ENCODE measurements around the gene NCOA3. TPM values are rescaled to one million over a fixed set of nuclear protein-coding genes. Genes with fewer than 3 reads are reported as not detected.

The NCOA3 gene
- total RNA-seq, 2 experiments from 2014 or later = 59.9 to 65.4 TPM

DNA sequence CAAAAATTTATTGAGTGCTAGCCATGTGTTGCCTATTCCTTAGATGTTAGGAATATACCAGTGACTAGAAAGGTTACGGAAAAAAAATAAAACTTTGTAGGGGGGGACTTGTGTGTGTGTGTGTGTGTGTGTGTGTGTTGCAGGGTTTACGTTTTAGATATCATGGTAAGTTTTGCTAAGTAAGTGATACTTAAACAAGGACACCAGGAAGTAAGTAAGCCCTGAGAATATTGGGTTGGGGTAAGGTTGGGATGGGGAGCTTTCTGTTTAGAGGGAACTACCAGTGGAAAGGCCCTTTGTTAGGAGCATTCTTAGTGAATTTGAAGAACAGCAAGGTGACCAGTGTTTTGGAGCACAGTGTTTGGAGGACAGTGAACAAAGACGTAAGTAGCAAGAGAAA, 30.3 kb downstream of the NCOA3 start:
- ATAC-seq (ENCODE audit: poor library complexity) = no peak
- intact Hi-C loops (cut with DNase I, micrococcal nuclease) = no loop called here
- CTCF ChIA-PET = no interaction called here

DNA sequence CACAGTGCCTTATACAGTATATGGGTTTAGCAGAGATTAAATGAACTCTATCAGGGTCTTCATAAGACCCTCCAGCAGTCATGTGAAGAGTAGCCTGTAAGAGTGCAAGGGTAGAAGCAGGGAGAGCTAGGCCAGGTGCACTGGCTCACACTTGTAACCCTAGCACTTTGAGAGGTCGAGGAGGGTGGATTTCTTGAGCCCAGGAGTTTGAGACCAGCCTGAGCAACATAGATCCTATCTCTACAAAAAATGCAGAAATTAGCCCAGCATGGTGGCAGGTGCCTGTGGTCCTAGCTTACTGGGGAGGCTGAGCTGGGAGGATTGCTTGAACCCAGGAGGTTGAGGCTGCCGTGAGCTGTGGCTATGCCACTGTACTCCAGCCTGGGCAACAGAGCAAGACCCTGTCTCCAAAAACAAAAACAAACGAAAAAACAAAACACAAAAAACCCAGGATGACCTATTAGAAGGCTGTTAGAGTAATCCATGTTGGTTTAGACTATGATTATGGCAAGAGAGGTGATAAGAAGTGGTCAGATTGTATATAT, 31.9 kb downstream of the NCOA3 start:
- Histone ChIP-seq H3K27me3 (ENCODE audit: control insufficient read depth in 1 of 2, insufficient read depth in 2 of 2, low read length in 2 of 2) (no peaks in the 10 kb centered on the region), H3K9me3 (ENCODE audit: control insufficient read depth in 1 of 2, insufficient read depth in 1 of 2, low read length in 2 of 2) (no peaks in the 10 kb centered on the region), H3K4me3 (ENCODE audit: low read length) (no peak overlapping the region), H3K27ac (ENCODE audit: low read depth in 1 of 2, low read length in 2 of 2) (no peak overlapping the region), H3K36me3 (ENCODE audit: insufficient read depth, low read length) (peaks cover 4% of the 10 kb centered on the region), H3K4me1 (ENCODE audit: insufficient read depth, low read length) (peaks cover 14% of the 10 kb centered on the region)
- no peak for DNase-seq
- no peaks in the 10 kb centered on the region for H3K27me3 Mint-ChIP-seq
- peaks cover 53% of the 10 kb centered on the region for H3K4me1 Mint-ChIP-seq (ENCODE audit: low read depth)
- H3K27ac Mint-ChIP-seq = peak overlapping the region; percentile 63
- CTCF ChIA-PET = interaction anchor here (1.5 kb wide), 1 partner anchor 54 kb away, joined by 3 read pairs; no protein-coding TSS in a partner anchor
- TF ChIP-seq, protein P1, sequence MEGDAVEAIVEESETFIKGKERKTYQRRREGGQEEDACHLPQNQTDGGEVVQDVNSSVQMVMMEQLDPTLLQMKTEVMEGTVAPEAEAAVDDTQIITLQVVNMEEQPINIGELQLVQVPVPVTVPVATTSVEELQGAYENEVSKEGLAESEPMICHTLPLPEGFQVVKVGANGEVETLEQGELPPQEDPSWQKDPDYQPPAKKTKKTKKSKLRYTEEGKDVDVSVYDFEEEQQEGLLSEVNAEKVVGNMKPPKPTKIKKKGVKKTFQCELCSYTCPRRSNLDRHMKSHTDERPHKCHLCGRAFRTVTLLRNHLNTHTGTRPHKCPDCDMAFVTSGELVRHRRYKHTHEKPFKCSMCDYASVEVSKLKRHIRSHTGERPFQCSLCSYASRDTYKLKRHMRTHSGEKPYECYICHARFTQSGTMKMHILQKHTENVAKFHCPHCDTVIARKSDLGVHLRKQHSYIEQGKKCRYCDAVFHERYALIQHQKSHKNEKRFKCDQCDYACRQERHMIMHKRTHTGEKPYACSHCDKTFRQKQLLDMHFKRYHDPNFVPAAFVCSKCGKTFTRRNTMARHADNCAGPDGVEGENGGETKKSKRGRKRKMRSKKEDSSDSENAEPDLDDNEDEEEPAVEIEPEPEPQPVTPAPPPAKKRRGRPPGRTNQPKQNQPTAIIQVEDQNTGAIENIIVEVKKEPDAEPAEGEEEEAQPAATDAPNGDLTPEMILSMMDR (IDR thresholded peaks at IDR 0.05) = no peak
- intact Hi-C loops (cut with DNase I, micrococcal nuclease) = no loop called here
- POLR2A ChIA-PET = no interaction called here
- ATAC-seq (ENCODE audit: poor library complexity) = no peak
- H3K36me3 Mint-ChIP-seq (ENCODE audit: low read depth) = peaks cover 40% of the 10 kb centered on the region
- peak overlapping the region; percentile 9 for H3K4me3 Mint-ChIP-seq
- H3K9me3 Mint-ChIP-seq = no peaks in the 10 kb centered on the region

More for the DNA sequence above, 30.3 kb downstream of the NCOA3 start:
- no peaks in the 10 kb centered on the region for H3K27me3 ChIP-seq (ENCODE audit: control insufficient read depth in 1 of 2, insufficient read depth in 2 of 2, low read length in 2 of 2)
- Mint-ChIP-seq H3K27me3 (no peaks in the 10 kb centered on the region), H3K4me1 (ENCODE audit: low read depth) (peaks cover 60% of the 10 kb centered on the region), H3K36me3 (ENCODE audit: low read depth) (peaks cover 52% of the 10 kb centered on the region), H3K9me3 (peaks cover 3% of the 10 kb centered on the region), H3K27ac (no peak overlapping the region), H3K4me3 (no peak overlapping the region)
- no peaks in the 10 kb centered on the region for H3K9me3 ChIP-seq (ENCODE audit: control insufficient read depth in 1 of 2, insufficient read depth in 1 of 2, low read length in 2 of 2)
- no peak overlapping the region for H3K27ac ChIP-seq (ENCODE audit: low read depth in 1 of 2, low read length in 2 of 2)
- POLR2A ChIA-PET = interaction anchor here (0.6 kb wide), 1 partner anchor 20 kb away, joined by 4 read pairs; no protein-coding TSS in a partner anchor
- peaks cover 13% of the 10 kb centered on the region for H3K4me1 ChIP-seq (ENCODE audit: insufficient read depth, low read length)
- TF ChIP-seq, protein P1 (IDR thresholded peaks at IDR 0.05) = no peak
- H3K4me3 ChIP-seq (ENCODE audit: low read length) = no peak overlapping the region
- no peak for DNase-seq
- peaks cover 4% of the 10 kb centered on the region for H3K36me3 ChIP-seq (ENCODE audit: insufficient read depth, low read length)

DNA sequence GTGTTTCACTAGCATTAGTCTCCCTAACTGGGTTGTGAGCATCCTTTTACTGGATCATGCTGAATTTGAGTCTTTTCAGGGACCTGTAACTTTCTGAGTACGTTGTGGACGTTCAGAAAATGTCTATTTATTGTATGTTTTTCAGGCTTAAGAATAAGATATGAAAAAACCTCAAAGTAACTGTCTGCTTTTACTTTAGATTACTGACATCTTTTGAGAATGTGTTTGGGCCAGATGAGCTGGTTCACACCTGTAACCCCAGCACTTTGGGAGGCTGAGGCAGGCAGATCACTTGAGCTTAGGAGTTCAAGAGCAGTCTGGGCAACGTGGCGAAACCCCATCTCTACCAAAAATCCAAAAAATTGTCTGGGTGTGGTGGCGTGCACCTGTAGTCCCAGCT, 32.7 kb downstream of the NCOA3 start:
- ChIA-PET CTCF (interaction anchor here (1.5 kb wide), 1 partner anchor 53 kb away, joined by 3 read pairs; no protein-coding TSS in a partner anchor), POLR2A (no interaction called here)
- no peak overlapping the region for H3K4me3 Mint-ChIP-seq

More for the DNA sequence above, 32.7 kb downstream of the NCOA3 start:
- H3K9me3 Mint-ChIP-seq = no peaks in the 10 kb centered on the region
- peaks cover 41% of the 10 kb centered on the region for H3K36me3 Mint-ChIP-seq (ENCODE audit: low read depth)
- H3K27ac Mint-ChIP-seq = peak overlapping the region; percentile 63
- no peaks in the 10 kb centered on the region for H3K27me3 ChIP-seq (ENCODE audit: control insufficient read depth in 1 of 2, insufficient read depth in 2 of 2, low read length in 2 of 2)
- H3K4me1 Mint-ChIP-seq (ENCODE audit: low read depth) = peaks cover 59% of the 10 kb centered on the region
- peaks cover 4% of the 10 kb centered on the region for H3K36me3 ChIP-seq (ENCODE audit: insufficient read depth, low read length)
- no peak overlapping the region for H3K27ac ChIP-seq (ENCODE audit: low read depth in 1 of 2, low read length in 2 of 2)
- TF ChIP-seq, protein P1 (IDR thresholded peaks at IDR 0.05) = no peak
- H3K4me3 ChIP-seq (ENCODE audit: low read length) = no peak overlapping the region
- H3K4me1 ChIP-seq (ENCODE audit: insufficient read depth, low read length) = peaks cover 14% of the 10 kb centered on the region
- intact Hi-C loops (cut with DNase I, micrococcal nuclease) = no loop called here
- H3K9me3 ChIP-seq (ENCODE audit: control insufficient read depth in 1 of 2, insufficient read depth in 1 of 2, low read length in 2 of 2) = no peaks in the 10 kb centered on the region
- no peak for DNase-seq
- H3K27me3 Mint-ChIP-seq = no peaks in the 10 kb centered on the region
- ATAC-seq (ENCODE audit: poor library complexity) = no peak

Measured in CD4-positive, alpha-beta T cell (primary cell).